IPS-NIHi7 (cell line): ENCODE data around the gene ARHGEF19.

Experiments
- DNase-seq: peaks from one replicate; pipeline ENCODE4 v3.0.0; 2012; ENCODE audit warnings: mixed read lengths; ENCODE audit errors: extremely low spot score

ARHGEF19 gene

DNA sequence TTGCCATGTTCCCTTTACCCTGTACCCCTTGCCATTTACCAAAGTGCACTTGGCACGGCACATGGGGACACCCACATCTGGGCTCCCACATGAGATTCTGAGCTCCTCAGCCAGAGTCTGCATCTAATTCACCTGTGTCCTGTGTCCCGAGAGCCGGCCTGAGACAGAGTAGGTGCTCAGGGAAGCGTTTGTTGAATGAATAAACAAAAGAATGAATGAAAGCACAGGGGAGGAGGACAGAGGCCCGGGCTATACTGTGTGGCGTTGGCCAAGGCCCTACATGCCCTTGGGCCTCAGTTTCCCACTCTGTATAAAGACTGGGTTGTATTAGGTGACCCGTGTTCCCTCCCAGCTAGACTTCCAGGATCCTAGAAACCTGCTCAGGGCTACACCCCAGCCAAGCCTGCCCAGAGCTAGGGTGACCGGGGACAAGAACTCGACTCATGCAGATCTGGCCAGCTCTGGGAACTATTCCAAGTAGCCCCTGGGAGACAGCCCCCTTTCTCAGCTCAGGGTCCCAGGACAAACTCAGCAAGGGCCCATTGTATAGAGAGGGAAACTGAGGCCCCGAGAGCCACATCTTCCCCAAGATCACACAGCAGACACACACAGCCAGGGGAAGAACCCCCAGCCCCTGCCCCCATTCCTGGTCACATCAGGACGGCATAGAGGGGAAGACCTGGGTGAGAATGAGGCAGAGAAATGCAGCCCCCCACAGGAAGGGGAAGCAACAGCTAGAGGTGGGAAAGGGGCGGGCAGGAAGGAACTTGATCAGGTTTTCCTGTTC, 62.6 kb downstream of the ARHGEF19 start:
- DNase-seq, result no peak

- no peak for DNase-seq
These were observed 63.3 kb downstream of the ARHGEF19 start for GRCh38 chr1:16149146-16149545.

DNA sequence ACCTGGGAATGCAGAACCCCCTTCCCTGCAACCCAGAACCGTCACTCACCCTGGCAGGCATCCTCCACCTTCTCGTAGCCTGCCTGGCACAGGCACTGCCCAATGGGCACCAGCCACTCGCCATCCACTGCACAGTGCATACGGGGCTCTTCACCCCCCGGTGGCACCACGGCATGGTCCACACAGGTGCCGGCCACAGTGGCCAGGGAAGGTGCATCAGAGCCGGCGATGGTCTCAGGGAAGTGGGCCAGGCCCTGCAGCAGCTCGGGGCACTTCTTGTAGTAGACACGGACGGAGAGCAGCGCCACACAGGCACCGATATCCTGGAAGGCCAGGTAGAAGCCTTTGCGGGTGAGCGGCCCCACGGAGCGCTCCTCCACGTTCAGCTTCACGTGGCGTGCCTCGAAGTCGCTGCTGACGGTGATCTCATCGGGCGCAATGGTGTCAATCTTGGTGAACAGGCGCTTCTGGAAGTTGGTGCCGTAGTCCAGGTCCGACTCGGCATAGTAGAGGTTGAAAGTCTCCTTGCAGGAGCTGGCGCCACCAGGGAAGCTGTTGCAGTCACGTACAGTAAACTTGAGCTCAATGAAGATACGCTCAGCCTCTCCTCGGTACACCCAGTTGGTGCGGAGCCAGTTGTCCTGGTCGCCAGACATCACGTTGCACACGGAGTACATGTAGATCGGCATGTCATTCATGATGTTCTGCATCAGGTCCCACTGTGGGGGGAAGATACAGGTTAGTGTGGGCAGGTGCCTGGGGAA, 63.9 kb downstream of the ARHGEF19 start:
- DNase-seq, result no peak
